ENCODE results near the gene RBM26. TPM values are rescaled to one million over a fixed set of nuclear protein-coding genes. Genes with fewer than 3 reads are reported as not detected.

RBM26 gene
- total RNA-seq, 4 donors from 2014 or later: 16.0 to 42.3 (median 25.4) TPM

- H3K27me3 ChIP-seq: no peaks in the 10 kb centered on the region
- H3K9me3 ChIP-seq: no peaks in the 10 kb centered on the region
- no peak for DNase-seq
- WGBS, 2 donors: 85 to 86% methylated on average over 4 of the region's 4 CpGs
- no peaks in the 10 kb centered on the region for H3K36me3 ChIP-seq
- H3K4me1 ChIP-seq: no peaks in the 10 kb centered on the region
- H3K27ac ChIP-seq: no peak overlapping the region
- intact Hi-C loops (cut with DNase I): no loop called here
- no peak overlapping the region for H3K4me3 ChIP-seq
- TF ChIP-seq CTCF (IDR thresholded peaks at IDR 0.05): no peak
These were observed 44.1 kb upstream of the RBM26 start for GRCh38 chr13:79450110-79450509.

DNA sequence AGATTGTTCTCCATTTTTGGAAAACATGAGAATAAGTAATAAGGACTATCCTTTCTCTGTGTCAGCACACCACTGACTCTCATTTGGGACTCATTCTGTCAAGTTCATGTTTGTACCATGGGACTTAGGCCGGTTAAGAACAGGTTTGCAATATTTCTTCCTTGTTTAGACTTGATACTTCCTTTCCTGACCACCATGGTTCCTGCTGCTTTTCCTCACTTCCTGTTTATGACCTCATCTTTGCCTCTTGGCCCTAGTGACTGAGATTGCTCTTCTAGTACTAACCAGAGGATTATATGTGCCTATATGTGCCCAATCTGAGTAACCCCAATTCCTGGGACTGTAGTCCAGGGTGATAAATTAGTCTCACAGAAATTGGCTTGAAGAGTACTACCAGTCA, 42.4 kb upstream of the RBM26 start:
- Histone ChIP-seq H3K9me3 (no peaks in the 10 kb centered on the region), H3K4me1 (no peaks in the 10 kb centered on the region), H3K27ac (no peak overlapping the region), H3K27me3 (no peaks in the 10 kb centered on the region), H3K36me3 (no peaks in the 10 kb centered on the region), H3K4me3 (no peak overlapping the region)
- WGBS, 2 donors: 40 to 50% methylated on average over 1 of the region's 1 CpG
- TF ChIP-seq CTCF (IDR thresholded peaks at IDR 0.05) (no peak), POLR2A (IDR thresholded peaks at IDR 0.05) (no peak)
- DNase-seq: no peak
- intact Hi-C loops (cut with DNase I): no loop called here

GRCh38 chr13:79447741-79448140, 41.7 kb upstream of the RBM26 start:
- 67 to 69% methylated on average over 2 of the region's 2 CpGs for WGBS, 2 donors
- intact Hi-C loops (cut with DNase I): no loop called here

GRCh38 chr13:79447141-79447540, 41.1 kb upstream of the RBM26 start:
- Histone ChIP-seq H3K27ac (no peak overlapping the region), H3K4me3 (no peak overlapping the region), H3K36me3 (no peaks in the 10 kb centered on the region), H3K9me3 (no peaks in the 10 kb centered on the region), H3K27me3 (no peaks in the 10 kb centered on the region), H3K4me1 (no peaks in the 10 kb centered on the region)
- TF ChIP-seq CTCF (IDR thresholded peaks at IDR 0.05): no peak
- intact Hi-C loops (cut with DNase I): no loop called here
- no peak for DNase-seq
- 71 to 90% methylated on average over 4 of the region's 4 CpGs for WGBS, 2 donors

More at GRCh38 chr13:79447741-79448140, 41.7 kb upstream of the RBM26 start:
- Histone ChIP-seq H3K36me3 (no peaks in the 10 kb centered on the region), H3K27ac (no peak overlapping the region), H3K4me3 (no peak overlapping the region), H3K4me1 (no peaks in the 10 kb centered on the region), H3K9me3 (no peaks in the 10 kb centered on the region), H3K27me3 (no peaks in the 10 kb centered on the region)
- no peak for DNase-seq
- TF ChIP-seq POLR2A (IDR thresholded peaks at IDR 0.05): no peak

GRCh38 chr13:79445968-79446645, 40.1 kb upstream of the RBM26 start:
- Histone ChIP-seq H3K4me1 (no peaks in the 10 kb centered on the region), H3K27ac (no peak overlapping the region), H3K36me3 (no peaks in the 10 kb centered on the region), H3K9me3 (no peaks in the 10 kb centered on the region), H3K27me3 (no peaks in the 10 kb centered on the region), H3K4me3 (no peak overlapping the region)
- WGBS, 2 donors: 87 to 88% methylated on average over 11 of the region's 11 CpGs
- DNase-seq: no peak
- intact Hi-C loops (cut with DNase I): no loop called here
- no peak for TF ChIP-seq CTCF (IDR thresholded peaks at IDR 0.05)
- no peak for TF ChIP-seq POLR2A (IDR thresholded peaks at IDR 0.05)

GRCh38 chr13:79442706-79443105, 36.7 kb upstream of the RBM26 start:
- no peak for DNase-seq
- WGBS, 2 donors: 82 to 88% methylated on average over 3 of the region's 3 CpGs
- Histone ChIP-seq H3K4me3 (no peak overlapping the region), H3K27me3 (no peaks in the 10 kb centered on the region), H3K9me3 (no peaks in the 10 kb centered on the region), H3K36me3 (no peaks in the 10 kb centered on the region), H3K27ac (no peak overlapping the region), H3K4me1 (no peaks in the 10 kb centered on the region)
- no peak for TF ChIP-seq POLR2A (IDR thresholded peaks at IDR 0.05)
- TF ChIP-seq CTCF (IDR thresholded peaks at IDR 0.05): no peak
- intact Hi-C loops (cut with DNase I): no loop called here

Measured in esophagus squamous epithelium (tissue), 5 donors.